T-helper 2 cell treated with Interferon-gamma antibody and Interleukin-4, amounts not matched to agents 5 μg/mL and 100 μg/mL, for 36 hours (primary cell): Measurements from ENCODE around the gene NSUN7.

Experiments used
- DNase-seq: peaks from one replicate; pipeline ENCODE4 v3.0.0; 2021; ENCODE audit warnings: low spot score
- H3K27ac Mint-ChIP-seq: one replicate; pipeline ENCODE4 v1.8.0; 2021; ENCODE audit warnings: mild to moderate bottlenecking, mixed read lengths
- H3K27me3 Mint-ChIP-seq: one replicate; pipeline ENCODE4 v1.8.0; 2021; ENCODE audit warnings: low read depth, mixed read lengths
- H3K36me3 Mint-ChIP-seq: one replicate; pipeline ENCODE4 v1.8.0; 2021; ENCODE audit warnings: low read depth, mixed read lengths
- H3K4me1 Mint-ChIP-seq: one replicate; pipeline ENCODE4 v1.8.0; 2021; ENCODE audit warnings: low read depth, mixed read lengths
- H3K4me3 Mint-ChIP-seq: one replicate; pipeline ENCODE4 v1.8.0; 2022; ENCODE audit warnings: mild to moderate bottlenecking, moderate library complexity, mixed read lengths
- H3K9me3 Mint-ChIP-seq: one replicate; pipeline ENCODE4 v1.8.0; 2021; ENCODE audit warnings: mixed read lengths

Gene NSUN7

GRCh38 chr4:40837094-40837870, 87.5 kb downstream of the NSUN7 start:
- H3K4me3 Mint-ChIP-seq = no peak overlapping the region
- DNase-seq = no peak
- peaks cover 5% of the 10 kb centered on the region for H3K4me1 Mint-ChIP-seq
- no peaks in the 10 kb centered on the region for H3K9me3 Mint-ChIP-seq
- H3K27ac Mint-ChIP-seq = no peak overlapping the region
- H3K36me3 Mint-ChIP-seq = no peaks in the 10 kb centered on the region
- peaks cover 4% of the 10 kb centered on the region for H3K27me3 Mint-ChIP-seq

GRCh38 chr4:40838742-40839141, 89.0 kb downstream of the NSUN7 start:
- no peaks in the 10 kb centered on the region for H3K36me3 Mint-ChIP-seq
- peaks cover 5% of the 10 kb centered on the region for H3K4me1 Mint-ChIP-seq
- no peak for DNase-seq
- H3K4me3 Mint-ChIP-seq = no peak overlapping the region
- H3K27ac Mint-ChIP-seq = no peak overlapping the region
- H3K27me3 Mint-ChIP-seq = peaks cover 4% of the 10 kb centered on the region
- H3K9me3 Mint-ChIP-seq = no peaks in the 10 kb centered on the region

GRCh38 chr4:40840255-40840984, 90.7 kb downstream of the NSUN7 start:
- Mint-ChIP-seq H3K4me1 (peaks cover 5% of the 10 kb centered on the region), H3K27ac (no peak overlapping the region), H3K4me3 (no peak overlapping the region), H3K27me3 (peaks cover 4% of the 10 kb centered on the region), H3K36me3 (no peaks in the 10 kb centered on the region), H3K9me3 (no peaks in the 10 kb centered on the region)
- DNase-seq = no peak

GRCh38 chr4:40840985-40841571, 91.3 kb downstream of the NSUN7 start:
- Mint-ChIP-seq H3K4me1 (peaks cover 5% of the 10 kb centered on the region), H3K4me3 (no peak overlapping the region), H3K27ac (no peak overlapping the region), H3K27me3 (peaks cover 6% of the 10 kb centered on the region), H3K36me3 (no peaks in the 10 kb centered on the region), H3K9me3 (no peaks in the 10 kb centered on the region)
- peak; percentile 78 for DNase-seq

GRCh38 chr4:40842318-40842717, 92.6 kb downstream of the NSUN7 start:
- no peak for DNase-seq
- H3K4me1 Mint-ChIP-seq = peaks cover 5% of the 10 kb centered on the region
- H3K27ac Mint-ChIP-seq = no peak overlapping the region
- no peaks in the 10 kb centered on the region for H3K36me3 Mint-ChIP-seq
- no peaks in the 10 kb centered on the region for H3K9me3 Mint-ChIP-seq
- peaks cover 12% of the 10 kb centered on the region for H3K27me3 Mint-ChIP-seq
- no peak overlapping the region for H3K4me3 Mint-ChIP-seq

GRCh38 chr4:40842725-40843423, 93.1 kb downstream of the NSUN7 start:
- H3K27me3 Mint-ChIP-seq = peaks cover 12% of the 10 kb centered on the region
- no peak for DNase-seq
- no peaks in the 10 kb centered on the region for H3K36me3 Mint-ChIP-seq
- H3K9me3 Mint-ChIP-seq = no peaks in the 10 kb centered on the region
- no peak overlapping the region for H3K27ac Mint-ChIP-seq
- H3K4me3 Mint-ChIP-seq = no peak overlapping the region
- peaks cover 5% of the 10 kb centered on the region for H3K4me1 Mint-ChIP-seq

- DNase-seq = peak; percentile 14
- no peaks in the 10 kb centered on the region for H3K9me3 Mint-ChIP-seq
- H3K27me3 Mint-ChIP-seq = peaks cover 16% of the 10 kb centered on the region
- H3K4me3 Mint-ChIP-seq = no peak overlapping the region
- no peaks in the 10 kb centered on the region for H3K36me3 Mint-ChIP-seq
- peaks cover 5% of the 10 kb centered on the region for H3K4me1 Mint-ChIP-seq
- H3K27ac Mint-ChIP-seq = no peak overlapping the region
Observed at GRCh38 chr4:40843696-40844095, 93.9 kb downstream of the NSUN7 start.

- Mint-ChIP-seq H3K36me3 (no peaks in the 10 kb centered on the region), H3K4me1 (peaks cover 5% of the 10 kb centered on the region), H3K27ac (no peak overlapping the region), H3K27me3 (peaks cover 20% of the 10 kb centered on the region), H3K4me3 (no peak overlapping the region), H3K9me3 (no peaks in the 10 kb centered on the region)
- DNase-seq = no peak
Observed at GRCh38 chr4:40844261-40844660, 94.5 kb downstream of the NSUN7 start.

- no peak overlapping the region for H3K27ac Mint-ChIP-seq
- H3K9me3 Mint-ChIP-seq = no peaks in the 10 kb centered on the region
- H3K4me1 Mint-ChIP-seq = peaks cover 5% of the 10 kb centered on the region
- no peak for DNase-seq
- no peak overlapping the region for H3K4me3 Mint-ChIP-seq
- no peaks in the 10 kb centered on the region for H3K36me3 Mint-ChIP-seq
- peaks cover 20% of the 10 kb centered on the region for H3K27me3 Mint-ChIP-seq
Observed at GRCh38 chr4:40845154-40845835, 95.5 kb downstream of the NSUN7 start.

- Mint-ChIP-seq H3K36me3 (no peaks in the 10 kb centered on the region), H3K4me1 (no peaks in the 10 kb centered on the region), H3K9me3 (no peaks in the 10 kb centered on the region), H3K27me3 (peaks cover 18% of the 10 kb centered on the region), H3K27ac (no peak overlapping the region), H3K4me3 (no peak overlapping the region)
- no peak for DNase-seq
Observed at GRCh38 chr4:40846532-40846931, 96.8 kb downstream of the NSUN7 start.

- H3K4me1 Mint-ChIP-seq = no peaks in the 10 kb centered on the region
Observed at GRCh38 chr4:40848251-40848650, 98.5 kb downstream of the NSUN7 start.

GRCh38 chr4:40848940-40849339, 99.2 kb downstream of the NSUN7 start:
- no peak overlapping the region for H3K4me3 Mint-ChIP-seq
- no peak for DNase-seq
- no peak overlapping the region for H3K27ac Mint-ChIP-seq

More at GRCh38 chr4:40848251-40848650, 98.5 kb downstream of the NSUN7 start:
- no peak for DNase-seq
- Mint-ChIP-seq H3K9me3 (no peaks in the 10 kb centered on the region), H3K4me3 (no peak overlapping the region), H3K27me3 (peaks cover 21% of the 10 kb centered on the region), H3K27ac (no peak overlapping the region), H3K36me3 (no peaks in the 10 kb centered on the region)

GRCh38 chr4:40850496-40850895, 100.7 kb downstream of the NSUN7 start:
- no peaks in the 10 kb centered on the region for H3K9me3 Mint-ChIP-seq
- H3K36me3 Mint-ChIP-seq = no peaks in the 10 kb centered on the region
- no peak overlapping the region for H3K4me3 Mint-ChIP-seq
- no peak overlapping the region for H3K27ac Mint-ChIP-seq
- peaks cover 34% of the 10 kb centered on the region for H3K27me3 Mint-ChIP-seq
- no peaks in the 10 kb centered on the region for H3K4me1 Mint-ChIP-seq
- DNase-seq = no peak

More at GRCh38 chr4:40848940-40849339, 99.2 kb downstream of the NSUN7 start:
- Mint-ChIP-seq H3K9me3 (no peaks in the 10 kb centered on the region), H3K27me3 (peaks cover 24% of the 10 kb centered on the region), H3K36me3 (no peaks in the 10 kb centered on the region), H3K4me1 (no peaks in the 10 kb centered on the region)
